VCaP (cell line): Measurements from ENCODE around the gene NSG2.

Experiments
- H3K27ac ChIP-seq: fragments of 450-650 bp; 2 replicates; pipeline ENCODE4 v1.5.1; 2017
- CTCF ChIP-seq: fragments of 450-650 bp; conservative IDR thresholded peaks from 2 replicates; pipeline ENCODE4 v1.5.1; 2017; ENCODE audit warnings: mild to moderate bottlenecking, moderate library complexity

NSG2 gene

GRCh38 chr5:174119468-174119881 is 74.0 kb downstream of the NSG2 start:
- TF ChIP-seq CTCF: no peak
- no peak overlapping the region for H3K27ac ChIP-seq

GRCh38 chr5:174120401-174121005 is 75.0 kb downstream of the NSG2 start:
- no peak overlapping the region for H3K27ac ChIP-seq
- no peak for TF ChIP-seq CTCF

- TF ChIP-seq CTCF: no peak
- no peak overlapping the region for H3K27ac ChIP-seq
These were observed 89.0 kb downstream of the NSG2 start for GRCh38 chr5:174134545-174134944.

GRCh38 chr5:174139623-174140022 is 94.1 kb downstream of the NSG2 start:
- no peak for TF ChIP-seq CTCF
- H3K27ac ChIP-seq: no peak overlapping the region

GRCh38 chr5:174140452-174141020 is 95.0 kb downstream of the NSG2 start:
- no peak overlapping the region for H3K27ac ChIP-seq
- no peak for TF ChIP-seq CTCF

GRCh38 chr5:174141398-174141797 is 95.9 kb downstream of the NSG2 start:
- no peak overlapping the region for H3K27ac ChIP-seq
- no peak for TF ChIP-seq CTCF

GRCh38 chr5:174145091-174145490 is 99.6 kb downstream of the NSG2 start:
- H3K27ac ChIP-seq: peak overlapping the region; percentile 80; the same call in 1 of the 2 replicates
- TF ChIP-seq CTCF: no peak
